HCT116 (cell line): ENCODE measurements around the gene ASB6.

Experiments used
- ELF1 ChIP-seq: IDR thresholded peaks from 2 replicates; pipeline ENCODE4 v1.6.1; 2012; ENCODE audit warnings: low read depth, borderline replicate concordance
- POLR2A ChIP-seq: IDR thresholded peaks from 2 replicates; pipeline ENCODE4 v1.7.0; 2011; ENCODE audit warnings: borderline replicate concordance; ENCODE audit not compliant: insufficient read depth, insufficient read length; ENCODE audit errors: extremely low read depth
- POLR2AphosphoS5 ChIP-seq: IDR thresholded peaks from 2 replicates; pipeline ENCODE4 v1.6.1; 2011; ENCODE audit warnings: mild to moderate bottlenecking, low read depth, low read length, moderate library complexity
- RAD21 ChIP-seq: IDR thresholded peaks from 2 replicates; pipeline ENCODE4 v1.6.1; 2012; ENCODE audit warnings: low read depth, mild to moderate bottlenecking
- SIN3A ChIP-seq: IDR thresholded peaks from 2 replicates; pipeline ENCODE4 v1.6.1; 2012; ENCODE audit warnings: low read depth
- SP1 ChIP-seq: IDR thresholded peaks from 2 replicates; pipeline ENCODE4 v1.6.1; 2012; ENCODE audit warnings: low read depth
- TCF7L2 ChIP-seq: IDR thresholded peaks from 2 replicates; pipeline ENCODE4 v1.7.0; 2011; ENCODE audit warnings: borderline replicate concordance, inconsistent platforms; ENCODE audit not compliant: insufficient read depth, insufficient read length; ENCODE audit errors: extremely low read depth
- YY1 ChIP-seq: IDR thresholded peaks from 2 replicates; pipeline ENCODE4 v1.6.1; 2011; ENCODE audit warnings: low read length, low read depth, moderate library complexity, mild to moderate bottlenecking; ENCODE audit not compliant: insufficient replicate concordance; ENCODE audit errors: extremely low read depth
- ZFX ChIP-seq: fragments of 450-650 bp; IDR thresholded peaks from 2 replicates; pipeline ENCODE4 v1.6.1; 2017
- ZNF274 ChIP-seq: fragments of 200-500 bp; sonication (Bioruptor generic); IDR thresholded peaks from 2 replicates; pipeline ENCODE4 v1.6.1; 2014; ENCODE audit warnings: mild to moderate bottlenecking, low read depth, low read length, inconsistent platforms
- TF ChIP-seq, protein P1 (sequence below), 3 experiments: fragments of 200-600 bp in 1 of 3; sonication (generic) in 1 of 3; IDR thresholded peaks in 2 of 3; conservative IDR thresholded peaks in 1 of 3; 2 replicates each; pipeline ENCODE4 v1.5.1; 2012 to 2017; ENCODE audit warnings: low read depth in 2 of 3, low read length in 2 of 3, antibody characterized with exemption in 1 of 3, borderline replicate concordance in 1 of 3, control low read depth in 1 of 3, mild to moderate bottlenecking in 1 of 3, mixed read lengths in 1 of 3, mixed run types in 1 of 3, moderate library complexity in 1 of 3; ENCODE audit not compliant: insufficient read depth in 1 of 3
- TF ChIP-seq, protein P2 (sequence below): IDR thresholded peaks from 2 replicates; pipeline ENCODE4 v1.6.1; 2012
- TF ChIP-seq, protein P3 (sequence below): IDR thresholded peaks from 2 replicates; pipeline ENCODE4 v1.6.1; 2012; ENCODE audit warnings: low read depth
- TF ChIP-seq, protein P4 (sequence below): IDR thresholded peaks from 2 replicates; pipeline ENCODE4 v1.6.1; 2011; ENCODE audit warnings: mild to moderate bottlenecking, low read length, moderate library complexity; ENCODE audit not compliant: insufficient replicate concordance; ENCODE audit errors: extremely low read depth

DNA sequence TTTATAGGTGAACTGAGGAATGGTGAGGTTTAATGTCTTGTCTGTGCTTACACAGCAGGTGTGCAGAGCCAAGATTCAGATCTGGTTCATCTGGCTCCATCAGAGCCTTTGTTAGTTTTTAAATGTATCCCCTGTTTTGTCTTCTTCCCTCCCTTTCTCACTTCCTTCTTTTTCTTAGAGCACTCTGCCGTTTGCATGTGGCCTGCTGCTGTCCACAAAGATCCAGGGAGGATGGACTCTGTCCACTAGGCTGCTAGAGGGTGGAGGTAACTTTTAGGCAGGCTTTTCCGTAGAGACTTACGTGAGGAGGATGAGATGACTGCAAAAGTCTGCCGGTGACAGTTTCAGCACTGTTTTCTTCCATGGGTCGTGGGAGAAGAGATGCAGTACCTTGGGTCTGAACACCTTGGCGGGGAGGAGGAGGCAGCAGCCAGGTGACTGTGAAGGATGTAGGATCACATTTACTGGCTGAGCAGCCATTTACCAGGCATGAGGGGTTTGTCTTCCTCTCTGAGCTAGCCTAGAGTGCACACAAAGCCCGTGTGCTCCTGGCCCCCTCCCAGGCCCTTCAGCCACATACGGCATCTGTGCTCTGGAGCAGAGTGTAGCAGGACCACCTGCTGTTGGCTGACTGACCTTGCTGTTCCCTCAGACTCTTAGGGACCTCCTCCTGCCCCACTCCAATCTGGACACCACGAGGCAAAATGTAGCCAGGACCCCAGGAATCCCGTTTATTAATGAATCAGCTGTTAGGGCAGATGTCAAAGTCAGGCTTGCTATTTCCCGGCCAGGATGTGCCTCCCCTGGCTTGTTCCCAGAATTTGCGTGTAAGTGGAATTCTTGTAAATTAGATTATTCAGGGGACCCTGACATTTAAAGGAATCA lies 14.2 kb downstream of the ASB6 start:
- TF ChIP-seq, protein P1, sequence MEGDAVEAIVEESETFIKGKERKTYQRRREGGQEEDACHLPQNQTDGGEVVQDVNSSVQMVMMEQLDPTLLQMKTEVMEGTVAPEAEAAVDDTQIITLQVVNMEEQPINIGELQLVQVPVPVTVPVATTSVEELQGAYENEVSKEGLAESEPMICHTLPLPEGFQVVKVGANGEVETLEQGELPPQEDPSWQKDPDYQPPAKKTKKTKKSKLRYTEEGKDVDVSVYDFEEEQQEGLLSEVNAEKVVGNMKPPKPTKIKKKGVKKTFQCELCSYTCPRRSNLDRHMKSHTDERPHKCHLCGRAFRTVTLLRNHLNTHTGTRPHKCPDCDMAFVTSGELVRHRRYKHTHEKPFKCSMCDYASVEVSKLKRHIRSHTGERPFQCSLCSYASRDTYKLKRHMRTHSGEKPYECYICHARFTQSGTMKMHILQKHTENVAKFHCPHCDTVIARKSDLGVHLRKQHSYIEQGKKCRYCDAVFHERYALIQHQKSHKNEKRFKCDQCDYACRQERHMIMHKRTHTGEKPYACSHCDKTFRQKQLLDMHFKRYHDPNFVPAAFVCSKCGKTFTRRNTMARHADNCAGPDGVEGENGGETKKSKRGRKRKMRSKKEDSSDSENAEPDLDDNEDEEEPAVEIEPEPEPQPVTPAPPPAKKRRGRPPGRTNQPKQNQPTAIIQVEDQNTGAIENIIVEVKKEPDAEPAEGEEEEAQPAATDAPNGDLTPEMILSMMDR (IDR thresholded peaks at IDR 0.05 in 2 of 3, conservative IDR thresholded peaks at IDR 0.05 in 1 of 3; ENCODE audit: borderline replicate concordance in 1 of 3, insufficient read depth in 1 of 3, low read depth in 2 of 3, low read length in 2 of 3): no peak
- TF ChIP-seq POLR2A (no peak), TCF7L2 (no peak), POLR2AphosphoS5 (no peak), RAD21 (no peak), ZNF274 (no peak), ZFX (no peak), ELF1 (no peak), SP1 (no peak), YY1 (no peak), SIN3A (no peak)
- TF ChIP-seq, protein P2, sequence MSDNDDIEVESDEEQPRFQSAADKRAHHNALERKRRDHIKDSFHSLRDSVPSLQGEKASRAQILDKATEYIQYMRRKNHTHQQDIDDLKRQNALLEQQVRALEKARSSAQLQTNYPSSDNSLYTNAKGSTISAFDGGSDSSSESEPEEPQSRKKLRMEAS: no peak
- TF ChIP-seq, protein P3, sequence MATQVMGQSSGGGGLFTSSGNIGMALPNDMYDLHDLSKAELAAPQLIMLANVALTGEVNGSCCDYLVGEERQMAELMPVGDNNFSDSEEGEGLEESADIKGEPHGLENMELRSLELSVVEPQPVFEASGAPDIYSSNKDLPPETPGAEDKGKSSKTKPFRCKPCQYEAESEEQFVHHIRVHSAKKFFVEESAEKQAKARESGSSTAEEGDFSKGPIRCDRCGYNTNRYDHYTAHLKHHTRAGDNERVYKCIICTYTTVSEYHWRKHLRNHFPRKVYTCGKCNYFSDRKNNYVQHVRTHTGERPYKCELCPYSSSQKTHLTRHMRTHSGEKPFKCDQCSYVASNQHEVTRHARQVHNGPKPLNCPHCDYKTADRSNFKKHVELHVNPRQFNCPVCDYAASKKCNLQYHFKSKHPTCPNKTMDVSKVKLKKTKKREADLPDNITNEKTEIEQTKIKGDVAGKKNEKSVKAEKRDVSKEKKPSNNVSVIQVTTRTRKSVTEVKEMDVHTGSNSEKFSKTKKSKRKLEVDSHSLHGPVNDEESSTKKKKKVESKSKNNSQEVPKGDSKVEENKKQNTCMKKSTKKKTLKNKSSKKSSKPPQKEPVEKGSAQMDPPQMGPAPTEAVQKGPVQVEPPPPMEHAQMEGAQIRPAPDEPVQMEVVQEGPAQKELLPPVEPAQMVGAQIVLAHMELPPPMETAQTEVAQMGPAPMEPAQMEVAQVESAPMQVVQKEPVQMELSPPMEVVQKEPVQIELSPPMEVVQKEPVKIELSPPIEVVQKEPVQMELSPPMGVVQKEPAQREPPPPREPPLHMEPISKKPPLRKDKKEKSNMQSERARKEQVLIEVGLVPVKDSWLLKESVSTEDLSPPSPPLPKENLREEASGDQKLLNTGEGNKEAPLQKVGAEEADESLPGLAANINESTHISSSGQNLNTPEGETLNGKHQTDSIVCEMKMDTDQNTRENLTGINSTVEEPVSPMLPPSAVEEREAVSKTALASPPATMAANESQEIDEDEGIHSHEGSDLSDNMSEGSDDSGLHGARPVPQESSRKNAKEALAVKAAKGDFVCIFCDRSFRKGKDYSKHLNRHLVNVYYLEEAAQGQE: no peak
- TF ChIP-seq, protein P4, sequence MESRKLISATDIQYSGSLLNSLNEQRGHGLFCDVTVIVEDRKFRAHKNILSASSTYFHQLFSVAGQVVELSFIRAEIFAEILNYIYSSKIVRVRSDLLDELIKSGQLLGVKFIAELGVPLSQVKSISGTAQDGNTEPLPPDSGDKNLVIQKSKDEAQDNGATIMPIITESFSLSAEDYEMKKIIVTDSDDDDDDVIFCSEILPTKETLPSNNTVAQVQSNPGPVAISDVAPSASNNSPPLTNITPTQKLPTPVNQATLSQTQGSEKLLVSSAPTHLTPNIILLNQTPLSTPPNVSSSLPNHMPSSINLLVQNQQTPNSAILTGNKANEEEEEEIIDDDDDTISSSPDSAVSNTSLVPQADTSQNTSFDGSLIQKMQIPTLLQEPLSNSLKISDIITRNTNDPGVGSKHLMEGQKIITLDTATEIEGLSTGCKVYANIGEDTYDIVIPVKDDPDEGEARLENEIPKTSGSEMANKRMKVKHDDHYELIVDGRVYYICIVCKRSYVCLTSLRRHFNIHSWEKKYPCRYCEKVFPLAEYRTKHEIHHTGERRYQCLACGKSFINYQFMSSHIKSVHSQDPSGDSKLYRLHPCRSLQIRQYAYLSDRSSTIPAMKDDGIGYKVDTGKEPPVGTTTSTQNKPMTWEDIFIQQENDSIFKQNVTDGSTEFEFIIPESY: no peak
